Measurements from ENCODE around the gene ST3GAL2.
"Not testable (repeated sequence)": the region's sequence is repeated elsewhere in the genome, so short reads cannot be mapped to it uniquely, and the experiment has no call there.

Gene ST3GAL2

GRCh38 chr16:70467113-70467512 lies 28.2 kb upstream of the ST3GAL2 start:
- DNase-seq: no peak

GRCh38 chr16:70466805-70467076 lies 27.8 kb upstream of the ST3GAL2 start:
- DNase-seq: no peak

GRCh38 chr16:70465999-70466804 lies 27.3 kb upstream of the ST3GAL2 start:
- DNase-seq: no peak

- DNase-seq: no peak
Observed at GRCh38 chr16:70463235-70463634, 24.3 kb upstream of the ST3GAL2 start.

- no peak for DNase-seq
Observed at GRCh38 chr16:70460737-70461261, 21.9 kb upstream of the ST3GAL2 start.

GRCh38 chr16:70457446-70458166 lies 18.7 kb upstream of the ST3GAL2 start:
- no peak for DNase-seq

- DNase-seq: no peak
Observed at GRCh38 chr16:70455910-70456309, 17.0 kb upstream of the ST3GAL2 start.

GRCh38 chr16:70454222-70455034 lies 15.5 kb upstream of the ST3GAL2 start, which contains the start of gene FCSK:
TSS of gene FCSK (plus strand) at chr16:70454595. CDS start at chr16:70463191, 8,596 bp downstream.
- peak; percentile 54 for DNase-seq

- DNase-seq: no peak
Observed at GRCh38 chr16:70453892-70454221, 15.0 kb upstream of the ST3GAL2 start.

GRCh38 chr16:70453117-70453891 lies 14.4 kb upstream of the ST3GAL2 start:
- DNase-seq: no peak

GRCh38 chr16:70451004-70451340 lies 12.1 kb upstream of the ST3GAL2 start:
- not testable (repeated sequence) for DNase-seq

GRCh38 chr16:70450142-70451003 lies 11.5 kb upstream of the ST3GAL2 start:
- DNase-seq: not testable (repeated sequence)

- DNase-seq: no peak
Observed at GRCh38 chr16:70448075-70448474, 9.2 kb upstream of the ST3GAL2 start.

- DNase-seq: no peak
Observed at GRCh38 chr16:70444249-70445063, 5.6 kb upstream of the ST3GAL2 start.

GRCh38 chr16:70442344-70442743 lies 3.4 kb upstream of the ST3GAL2 start:
- DNase-seq: no peak

- DNase-seq: no peak
Observed at GRCh38 chr16:70441406-70441990, 2.6 kb upstream of the ST3GAL2 start.

- no peak for DNase-seq
Observed at GRCh38 chr16:70440009-70440692, 1.3 kb upstream of the ST3GAL2 start.

- DNase-seq: peak; percentile 11
Observed at GRCh38 chr16:70438585-70438968, 323 bp downstream of the ST3GAL2 start.

Measured in COR-L47 (cell line).